Heart right ventricle (tissue), 16 donors: ENCODE measurements around the gene RNF111. TPM values are rescaled to one million over a fixed set of nuclear protein-coding genes. Genes with fewer than 3 reads are reported as not detected.

ENCODE experiments used
- ATAC-seq, 8 donors: fragments of 200-7000 bp; cut with Tn5 transposase; one replicate each; pipeline ENCODE4 v1.9.1; 2020; ENCODE audit warnings: mild to moderate bottlenecking in 8 of 8, moderate library complexity in 8 of 8, moderate number of reproducible peaks in 1 of 8
- DNase-seq, 2 donors: peaks; one replicate each; pipeline ENCODE4 v3.0.0-alpha.2; 2020
- H3K27ac ChIP-seq, 10 donors: fragments of 200-600 bp; sonication (generic) in 2 of 10; one replicate each; pipeline versions ENCODE4 v1.5.0 to v1.8.0; 2020 to 2022; ENCODE audit warnings: mild to moderate bottlenecking in 3 of 10
- H3K27me3 ChIP-seq, 7 donors: fragments of 200-600 bp; one replicate each; pipeline ENCODE4 v1.8.0; 2021 to 2022; ENCODE audit warnings: mild to moderate bottlenecking in 2 of 7
- H3K36me3 ChIP-seq, 9 donors: fragments of 200-600 bp; sonication (generic) in 1 of 9; one replicate each; pipeline versions ENCODE4 v1.5.0 to v1.8.0; 2020 to 2022; ENCODE audit warnings: mild to moderate bottlenecking in 2 of 9
- H3K4me1 ChIP-seq, 9 donors: fragments of 200-600 bp; sonication (generic) in 1 of 9; one replicate each; pipeline versions ENCODE4 v1.5.0 to v1.8.0; 2020 to 2022; ENCODE audit warnings: mild to moderate bottlenecking in 4 of 9
- H3K4me3 ChIP-seq, 10 donors: fragments of 200-600 bp; sonication (generic) in 2 of 10; one replicate each; pipeline versions ENCODE4 v1.5.0 to v1.8.0; 2020 to 2022; ENCODE audit warnings: mild to moderate bottlenecking in 7 of 10, moderate library complexity in 2 of 10
- H3K9me3 ChIP-seq, 11 donors: fragments of 200-600 bp in 10 of 11; sonication (generic) in 2 of 11; one replicate each; pipeline versions ENCODE4 v1.5.0 to v1.8.0; 2013 to 2022; ENCODE audit warnings: mild to moderate bottlenecking in 2 of 11, control low read depth in 1 of 11, moderate library complexity in 1 of 11
- CTCF ChIP-seq, 9 donors: fragments of 200-600 bp; sonication (generic) in 2 of 9; IDR thresholded peaks; one replicate each; pipeline versions ENCODE4 v1.5.0 to v1.8.0; 2021 to 2022; ENCODE audit warnings: antibody characterized with exemption in 9 of 9, mild to moderate bottlenecking in 5 of 9, moderate library complexity in 1 of 9
- WGBS, 2 donors: extraction: QIAGEN DNeasy Blood & Tissue Kit; methylation state at CpG; one replicate each; pipeline ENCODE4 v1.1.7; 2013; ENCODE audit warnings: inconsistent platforms in 1 of 2; 5-methylcytosine and 5-hydroxymethylcytosine counted together
- intact Hi-C, 10 donors: fragments of 100-400 bp; cut with DNase I; formaldehyde crosslinking; loops; one replicate each; pipeline versions ENCODE4 v1.11.1 to v1.14.2; 2022
- long read RNA-seq, 3 donors: library from polyadenylated mRNA; unstranded; transcript quantifications; one replicate each; pipeline ENCODE4 v2.0.0, GENCODE V29; 2020 to 2021
- polyA plus RNA-seq, 2 donors: library from polyadenylated mRNA; stranded (reverse); fragments of 200-250 nt; gene quantifications; one replicate each; pipeline ENCODE4 v1.2.3, GENCODE V29; 2013
- total RNA-seq, 10 donors: library from RNA; stranded (reverse); fragmentation: NEBNext Ultra II Directional in 3 of 10; extraction: Animal tissue kit (Norgen Biotek cat#: 25700) in 3 of 10; gene quantifications; one replicate each; pipeline versions ENCODE4 v1.2.1 to v1.2.4, GENCODE V29; 2021 to 2023
- donor health status: Arrhythmogenic right ventricular cardiomyopathy.
- donor health status: ischemic (EF 13 %, LVEDD 7.1; RV severe dilation, severe dysfunction).
- donor health status: healthy with polysubstance abuse.
- donor health status: DM: no; HTN: yes; CAD: no.
- donor health status: DM: no; HTN: no; CAD: no.
- donor health status: ischemic (EF 25% LVEDD 6.9; RV normal size, moderate dysfunction).
- donor health status: ischemic (EF 25% LVEDD 5.7; RV mildly dilated, moderate dysfunction).
- donor health status: healthy.
- donor health status: DM: yes; HTN: yes; CAD: no.
- donor health status: Ischemic cardiomyopathy.
- donor health status: ischemic (EF 35%, LVEDD 5.7; RV mildly dilated, moderate dysfunction).
- donor health status: nonischemic (EF 11% LVEDD 7.7; RV severe dilation, severe dysfunction).
- donor health status: DM: yes; HTN: yes; CAD: no.
- donor health status: PGD.
- donor health status: ischemic (EF 29% LVEDD 5.4; RV normal size, mild dysfunction).
- donor health status: nonischemic (EF 23%, LVEDD 6.1; RV moderate dilation, normal function).

RNF111 gene
- total RNA-seq (10 to 100 TPM; 21.2 to 28.7 (median 24.4) TPM), polyA plus RNA-seq (1 to 10 TPM; 6.0 to 7.9 TPM)
- long read RNA-seq, donor 1, partial matches to known transcripts: 3 of 7 reads
- long read RNA-seq, donor 1, other reads (novel, unspliced or antisense): 4 of 7 reads
- long read RNA-seq, donor 2, partial matches to known transcripts: 7 of 9 reads
- long read RNA-seq, donor 2, other reads (novel, unspliced or antisense): 2 of 9 reads
- long read RNA-seq, donor 3, partial matches to known transcripts: 10 of 12 reads
- long read RNA-seq, donor 3, other reads (novel, unspliced or antisense): 2 of 12 reads

DNA sequence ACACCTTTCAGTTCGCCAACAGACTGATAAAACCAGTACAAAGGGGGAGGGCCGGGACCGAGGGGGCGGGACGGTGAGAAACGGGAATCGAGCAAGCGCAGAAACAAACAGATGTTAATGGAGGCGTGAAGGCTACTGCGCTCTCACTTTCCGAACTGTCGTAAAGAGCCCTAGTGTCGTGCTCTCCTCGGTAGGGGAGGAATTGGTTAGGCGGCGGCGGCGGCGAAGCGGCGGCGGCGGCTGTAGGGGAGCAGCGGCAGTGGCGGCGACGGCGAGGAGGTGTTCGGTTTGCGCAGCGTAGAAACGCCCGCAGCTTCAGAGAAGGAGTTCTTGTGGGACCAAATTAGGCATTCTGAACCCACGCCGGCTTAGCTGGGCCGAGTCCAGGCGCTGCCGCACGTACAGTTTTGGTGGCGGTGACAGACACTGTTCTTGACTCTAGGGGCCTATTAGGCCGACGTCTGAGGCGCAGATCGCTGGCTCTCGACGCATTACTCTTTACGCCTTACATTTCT lies at the start of gene RNF111:
Gene RNF111, plus strand, starts transcription at position 173 of the 515 bp plus-strand sequence. CDS start 43,160 bp downstream, outside the sequence.
- Histone ChIP-seq H3K4me1 (peaks cover 0 to 30% (median 19%) of the 10 kb centered on the region in 9 donors), H3K36me3 (peaks cover 0 to 19% (median 7%) of the 10 kb centered on the region in 9 donors), H3K27me3 (no peaks in the 10 kb centered on the region), H3K27ac (peak within 1 kb of the TSS; percentile 49 to 96 (median 90)), H3K4me3 (peak within 1 kb of the TSS; percentile 66 to 98 (median 84)), H3K9me3 (no peaks in the 10 kb centered on the region)
- peak; percentile 95 to 98 (median 98) for ATAC-seq
- DNase-seq: peak; percentile 84 to 94
- intact Hi-C loops: loop anchor here in 5 of 10 donors (10.0 kb wide), 4 partner anchors 117 to 507 kb away; partner anchors contain the start of gene CCNB2 (in 2 of the 5)
- 0 to 1% methylated on average over 47 of the region's 47 CpGs for WGBS, 2 donors
- TF ChIP-seq CTCF (IDR thresholded peaks at IDR 0.05): no peak

- 72 to 78% methylated on average over 3 of the region's 3 CpGs for WGBS, 2 donors
- no peaks in the 10 kb centered on the region for H3K36me3 ChIP-seq
- no peak overlapping the region for H3K27ac ChIP-seq
- ATAC-seq (no peak), DNase-seq (no peak)
- intact Hi-C loops: no loop called here
- no peaks in the 10 kb centered on the region for H3K27me3 ChIP-seq
- no peak overlapping the region for H3K4me3 ChIP-seq
- H3K4me1 ChIP-seq: peaks cover 0 to 9% (median 0%) of the 10 kb centered on the region in 9 donors
- H3K9me3 ChIP-seq: no peaks in the 10 kb centered on the region
- no peak for TF ChIP-seq CTCF (IDR thresholded peaks at IDR 0.05)
Measured at GRCh38 chr15:58947179-58947578, 40.3 kb upstream of the RNF111 start.

GRCh38 chr15:58951388-58952007 lies 36.0 kb upstream of the RNF111 start:
- ATAC-seq (peak in 2 of 8 donors; percentile 29 to 41), DNase-seq (no peak)
- no peaks in the 10 kb centered on the region for H3K36me3 ChIP-seq
- no peaks in the 10 kb centered on the region for H3K27me3 ChIP-seq
- H3K4me1 ChIP-seq: peaks cover 0 to 12% (median 0%) of the 10 kb centered on the region in 9 donors
- no peak overlapping the region for H3K27ac ChIP-seq
- no peak overlapping the region for H3K4me3 ChIP-seq
- 69 to 70% methylated on average over 5 of the region's 5 CpGs for WGBS, 2 donors
- intact Hi-C loops: no loop called here
- TF ChIP-seq CTCF (IDR thresholded peaks at IDR 0.05): no peak
- H3K9me3 ChIP-seq: no peaks in the 10 kb centered on the region

- no peak for DNase-seq
- no peaks in the 10 kb centered on the region for H3K9me3 ChIP-seq
- H3K36me3 ChIP-seq: no peaks in the 10 kb centered on the region
- ATAC-seq: no peak
- peaks cover 0 to 12% (median 0%) of the 10 kb centered on the region in 9 donors for H3K4me1 ChIP-seq
- intact Hi-C loops: no loop called here
- no peak overlapping the region for H3K4me3 ChIP-seq
- H3K27ac ChIP-seq: no peak overlapping the region
- TF ChIP-seq CTCF (IDR thresholded peaks at IDR 0.05): no peak
- no peaks in the 10 kb centered on the region for H3K27me3 ChIP-seq
Measured at GRCh38 chr15:58952751-58953150, 34.7 kb upstream of the RNF111 start.
